GM06990 (cell line): ENCODE measurements around the gene SELENOV.

Experiments used
- DNase-seq: peaks from one replicate; pipeline ENCODE4 v3.0.0-alpha.2; 2011; ENCODE audit not compliant: insufficient read length; ENCODE audit errors: extremely low read depth
- H3K27me3 ChIP-seq: replicated peaks from 2 replicates; pipeline ENCODE4 v1.6.0; 2011; ENCODE audit warnings: low read length; ENCODE audit not compliant: control insufficient read depth, insufficient read depth
- H3K36me3 ChIP-seq: 2 replicates; pipeline ENCODE4 v1.5.1; 2011; ENCODE audit warnings: low read length; ENCODE audit not compliant: control insufficient read depth, insufficient read depth
- H3K4me3 ChIP-seq: replicated peaks from 2 replicates; pipeline ENCODE4 v1.5.1; 2011; ENCODE audit warnings: low read depth, mild to moderate bottlenecking, control low read depth, low read length
- CTCF ChIP-seq: IDR thresholded peaks from 2 replicates; pipeline ENCODE4 v1.5.1; 2011; ENCODE audit warnings: low read length, control low read depth, mild to moderate bottlenecking, inconsistent platforms; ENCODE audit not compliant: insufficient read depth, poor library complexity, severe bottlenecking

SELENOV gene

GRCh38 chr19:39517432-39517831 is 2.5 kb downstream of the SELENOV start:
- no peaks in the 10 kb centered on the region; the same call in none of the 2 replicates for H3K27me3 ChIP-seq
- H3K36me3 ChIP-seq: no peaks in the 10 kb centered on the region

GRCh38 chr19:39518458-39518857 is 3.5 kb downstream of the SELENOV start:
- no peaks in the 10 kb centered on the region; the same call in 1 of the 2 replicates for H3K27me3 ChIP-seq
- no peaks in the 10 kb centered on the region for H3K36me3 ChIP-seq
- no peak for TF ChIP-seq CTCF
- no peak overlapping the region for H3K4me3 ChIP-seq
- no peak for DNase-seq

More at GRCh38 chr19:39517432-39517831, 2.5 kb downstream of the SELENOV start:
- no peak for DNase-seq
- no peak for TF ChIP-seq CTCF
- no peak overlapping the region for H3K4me3 ChIP-seq

DNA sequence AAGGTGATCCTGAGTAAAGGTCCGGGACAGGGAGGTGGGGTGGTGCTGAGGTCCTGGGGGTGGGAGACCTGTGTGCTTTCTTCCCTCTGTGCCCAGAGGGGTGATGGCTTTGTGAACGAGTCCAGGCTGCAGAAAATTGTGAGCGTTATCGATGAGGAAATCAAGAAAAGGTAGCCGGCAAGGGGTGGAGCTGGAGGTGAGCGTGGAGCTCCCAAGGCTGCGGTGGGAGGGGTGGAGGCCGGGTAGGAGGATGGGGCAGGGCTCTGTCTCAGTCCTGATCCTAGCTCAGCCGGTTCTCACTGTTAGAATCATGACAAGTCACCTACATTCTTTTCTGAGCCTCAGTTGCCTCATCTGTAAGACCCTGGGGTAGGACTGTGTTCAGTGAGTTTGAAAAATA is 4.0 kb downstream of the SELENOV start:
- Histone ChIP-seq H3K36me3 (no peaks in the 10 kb centered on the region), H3K27me3 (no peaks in the 10 kb centered on the region; the same call in 1 of the 2 replicates), H3K4me3 (no peak overlapping the region)
- DNase-seq: no peak
- no peak for TF ChIP-seq CTCF

DNA sequence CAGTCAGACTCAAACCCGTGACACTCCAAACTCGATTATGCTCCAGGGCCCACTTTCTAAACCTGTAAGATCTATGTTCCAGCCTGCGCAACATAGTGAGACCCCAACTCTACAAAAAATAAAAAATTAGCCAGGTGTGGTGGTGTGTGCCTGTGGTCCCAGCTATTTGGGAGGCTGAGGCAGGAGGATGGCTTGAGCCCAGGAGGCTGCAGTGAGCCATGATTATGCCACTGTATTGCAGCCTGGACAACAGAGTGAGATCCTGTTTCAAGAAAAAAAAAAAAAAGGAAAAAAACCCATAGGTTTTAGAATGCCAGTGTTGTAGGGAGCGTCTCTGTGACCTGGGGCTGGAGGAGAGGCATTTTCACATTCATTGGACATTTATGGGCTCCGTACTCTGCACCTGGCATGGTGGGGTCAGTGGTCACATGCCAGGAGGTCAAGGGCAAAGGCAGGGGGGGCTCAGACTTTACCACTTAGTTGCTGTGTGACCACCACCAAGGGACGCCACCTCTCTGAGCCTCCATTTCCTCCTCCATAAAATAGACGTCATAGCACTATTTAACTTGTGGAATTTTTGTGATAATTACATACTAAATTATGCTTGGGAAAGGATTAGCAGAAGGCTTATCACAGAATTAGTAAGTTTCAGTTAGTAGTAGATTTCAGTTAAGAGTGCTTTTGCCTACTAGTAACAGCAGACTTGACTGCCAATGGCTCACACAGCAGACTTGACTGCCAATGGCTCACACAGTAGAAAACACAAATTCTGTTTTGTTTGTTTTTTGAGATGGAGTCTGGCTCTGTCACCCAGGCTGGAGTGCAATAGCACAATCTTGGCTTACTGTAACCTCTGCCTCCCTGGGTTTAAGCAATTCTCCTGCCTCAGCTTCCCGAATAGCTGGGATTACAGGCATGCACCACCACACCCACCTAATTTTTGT is 5.9 kb downstream of the SELENOV start:
- Histone ChIP-seq H3K36me3 (no peaks in the 10 kb centered on the region), H3K27me3 (no peaks in the 10 kb centered on the region), H3K4me3 (no peak overlapping the region)
- TF ChIP-seq CTCF: no peak
- no peak for DNase-seq

DNA sequence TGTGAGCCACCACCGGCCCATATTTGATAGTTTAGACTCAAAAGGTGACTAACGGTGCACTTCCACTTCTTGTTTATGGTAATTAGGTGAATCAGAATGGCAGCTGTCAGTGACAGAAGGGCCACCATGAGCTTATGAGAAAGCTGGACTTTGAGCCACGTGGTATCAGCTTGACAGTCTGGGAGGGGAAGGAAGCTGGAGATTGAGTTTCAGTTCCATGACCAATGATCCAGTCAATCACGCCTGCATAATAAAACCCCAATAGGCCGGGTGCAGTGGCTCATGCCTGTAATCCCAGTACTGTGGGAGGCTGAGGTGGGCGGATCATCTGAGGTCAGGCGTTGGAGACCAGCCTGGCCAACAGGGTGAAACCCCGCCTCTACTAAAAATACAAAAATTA is 9.6 kb downstream of the SELENOV start:
- no peak for TF ChIP-seq CTCF
- H3K27me3 ChIP-seq: no peaks in the 10 kb centered on the region
- H3K4me3 ChIP-seq: no peak overlapping the region
- peak; percentile 25 for DNase-seq
- H3K36me3 ChIP-seq: no peaks in the 10 kb centered on the region
